NCI-H1436 (cell line): ENCODE data around the gene ZNF587.
"Not testable (repeated sequence)": the region's sequence is repeated elsewhere in the genome, so short reads cannot be mapped to it uniquely, and the experiment has no call there.

Source experiments
- DNase-seq: peaks from one replicate; lab custom pipeline; 2025; lab: John Stamatoyannopoulos, UW

Gene ZNF587

GRCh38 chr19:57849666-57850473 is at the start of gene ZNF587:
ZNF587 (plus strand) TSS chr19:57849859; CDS start chr19:57850039, 180 bp downstream.
- DNase-seq = peak; percentile 32

GRCh38 chr19:57800696-57801095 is 49.0 kb upstream of the ZNF587 start:
- DNase-seq = no peak

GRCh38 chr19:57802269-57802668 is 47.4 kb upstream of the ZNF587 start:
- no peak for DNase-seq

GRCh38 chr19:57803265-57803593 is 46.4 kb upstream of the ZNF587 start:
- no peak for DNase-seq

GRCh38 chr19:57803594-57804325 is 45.9 kb upstream of the ZNF587 start:
- no peak for DNase-seq

- DNase-seq = no peak
Observed at GRCh38 chr19:57807541-57807940, 42.1 kb upstream of the ZNF587 start.

GRCh38 chr19:57810410-57811295 is 39.0 kb upstream of the ZNF587 start:
- DNase-seq = not testable (repeated sequence)

GRCh38 chr19:57812226-57812625 is 37.4 kb upstream of the ZNF587 start:
- DNase-seq = no peak

- DNase-seq = not testable (repeated sequence)
Observed at GRCh38 chr19:57812975-57813820, 36.5 kb upstream of the ZNF587 start.

GRCh38 chr19:57813919-57814504 is 35.6 kb upstream of the ZNF587 start:
- no peak for DNase-seq

GRCh38 chr19:57814505-57815246 is 35.0 kb upstream of the ZNF587 start, which contains the start of gene ZNF552:
ZNF552 (minus strand) TSS chr19:57814913; CDS start chr19:57814743, 170 bp downstream.
- DNase-seq = peak; percentile 95

GRCh38 chr19:57815247-57816075 is 34.2 kb upstream of the ZNF587 start:
- DNase-seq = no peak

- no peak for DNase-seq
Observed at GRCh38 chr19:57816652-57817051, 33.0 kb upstream of the ZNF587 start.

- DNase-seq = no peak
Observed at GRCh38 chr19:57817976-57818375, 31.7 kb upstream of the ZNF587 start.

- no peak for DNase-seq
Observed at GRCh38 chr19:57818378-57818777, 31.3 kb upstream of the ZNF587 start.

- DNase-seq = peak; percentile 93
Observed at GRCh38 chr19:57819475-57820148, 30.0 kb upstream of the ZNF587 start.

- DNase-seq = no peak
Observed at GRCh38 chr19:57820599-57820998, 29.1 kb upstream of the ZNF587 start.

GRCh38 chr19:57821095-57821494 is 28.6 kb upstream of the ZNF587 start:
- DNase-seq = not testable (repeated sequence)

- not testable (repeated sequence) for DNase-seq
Observed at GRCh38 chr19:57821501-57821900, 28.2 kb upstream of the ZNF587 start.
